ENCODE data around the gene SLC25A21. TPM values are rescaled to one million over a fixed set of nuclear protein-coding genes. Genes with fewer than 3 reads are reported as not detected.
"Not testable (repeated sequence)": the region's sequence is repeated elsewhere in the genome, so short reads cannot be mapped to it uniquely, and the experiment has no call there.

Gene SLC25A21
- total RNA-seq, 2 experiments from 2014 or later: not detected

DNA sequence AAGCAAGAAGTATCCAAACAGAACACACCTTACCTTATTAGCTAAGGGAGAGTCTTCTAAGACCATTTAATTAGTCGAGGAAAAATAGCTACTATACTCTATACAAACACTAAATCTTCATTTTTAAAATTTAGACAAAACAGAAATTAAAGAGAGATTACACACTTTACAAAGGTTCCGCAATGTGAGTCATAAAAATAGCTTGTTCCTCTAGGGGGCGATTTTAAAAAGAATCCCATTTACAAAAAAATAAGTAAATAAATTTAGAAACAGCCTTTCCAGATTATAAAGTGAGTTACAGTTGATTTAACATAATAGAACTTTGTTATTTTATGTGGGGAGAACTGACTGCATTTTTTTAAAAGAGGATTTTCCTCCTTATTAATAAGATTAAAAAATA lies 309.1 kb downstream of the SLC25A21 start:
- Mint-ChIP-seq H3K4me3 (no peak overlapping the region), H3K9me3 (peaks cover 20% of the 10 kb centered on the region), H3K4me1 (ENCODE audit: low read depth) (no peaks in the 10 kb centered on the region), H3K27me3 (peaks cover 5% of the 10 kb centered on the region), H3K36me3 (ENCODE audit: low read depth) (no peaks in the 10 kb centered on the region), H3K27ac (no peak overlapping the region)
- Histone ChIP-seq H3K27me3 (ENCODE audit: control insufficient read depth in 1 of 2, insufficient read depth in 2 of 2, low read length in 2 of 2) (no peaks in the 10 kb centered on the region), H3K36me3 (ENCODE audit: insufficient read depth, low read length) (no peaks in the 10 kb centered on the region), H3K27ac (ENCODE audit: low read depth in 1 of 2, low read length in 2 of 2) (no peak overlapping the region), H3K4me1 (ENCODE audit: insufficient read depth, low read length) (no peaks in the 10 kb centered on the region), H3K9me3 (ENCODE audit: control insufficient read depth in 1 of 2, insufficient read depth in 1 of 2, low read length in 2 of 2) (no peaks in the 10 kb centered on the region), H3K4me3 (ENCODE audit: low read length) (no peak overlapping the region)
- ATAC-seq (ENCODE audit: poor library complexity) (no peak), DNase-seq (no peak)
- ChIA-PET CTCF (no interaction called here), POLR2A (no interaction called here)
- intact Hi-C loops (cut with DNase I, micrococcal nuclease): no loop called here
- TF ChIP-seq, protein P1, sequence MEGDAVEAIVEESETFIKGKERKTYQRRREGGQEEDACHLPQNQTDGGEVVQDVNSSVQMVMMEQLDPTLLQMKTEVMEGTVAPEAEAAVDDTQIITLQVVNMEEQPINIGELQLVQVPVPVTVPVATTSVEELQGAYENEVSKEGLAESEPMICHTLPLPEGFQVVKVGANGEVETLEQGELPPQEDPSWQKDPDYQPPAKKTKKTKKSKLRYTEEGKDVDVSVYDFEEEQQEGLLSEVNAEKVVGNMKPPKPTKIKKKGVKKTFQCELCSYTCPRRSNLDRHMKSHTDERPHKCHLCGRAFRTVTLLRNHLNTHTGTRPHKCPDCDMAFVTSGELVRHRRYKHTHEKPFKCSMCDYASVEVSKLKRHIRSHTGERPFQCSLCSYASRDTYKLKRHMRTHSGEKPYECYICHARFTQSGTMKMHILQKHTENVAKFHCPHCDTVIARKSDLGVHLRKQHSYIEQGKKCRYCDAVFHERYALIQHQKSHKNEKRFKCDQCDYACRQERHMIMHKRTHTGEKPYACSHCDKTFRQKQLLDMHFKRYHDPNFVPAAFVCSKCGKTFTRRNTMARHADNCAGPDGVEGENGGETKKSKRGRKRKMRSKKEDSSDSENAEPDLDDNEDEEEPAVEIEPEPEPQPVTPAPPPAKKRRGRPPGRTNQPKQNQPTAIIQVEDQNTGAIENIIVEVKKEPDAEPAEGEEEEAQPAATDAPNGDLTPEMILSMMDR (IDR thresholded peaks at IDR 0.05): no peak

DNA sequence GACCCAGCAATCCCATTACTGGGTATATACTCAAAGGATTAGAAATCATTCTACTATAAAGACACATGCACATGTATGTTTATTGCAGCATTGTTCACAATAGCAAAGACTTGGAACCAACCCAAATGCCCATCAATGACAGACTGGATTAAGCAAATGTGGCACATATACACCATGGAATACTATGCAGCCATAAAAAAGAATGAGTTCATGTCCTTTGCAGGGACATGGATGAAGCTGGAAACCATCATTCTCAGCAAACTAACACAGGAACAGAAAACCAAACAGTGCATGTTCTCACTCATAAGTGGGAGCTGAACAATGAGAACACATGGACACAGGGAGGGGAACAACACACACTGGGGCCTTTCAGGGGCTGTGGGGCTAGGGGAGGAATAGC lies 310.2 kb downstream of the SLC25A21 start:
- H3K27ac Mint-ChIP-seq; H3K27ac ChIP-seq (ENCODE audit: low read depth in 1 of 2, low read length in 2 of 2); H3K36me3 ChIP-seq (ENCODE audit: insufficient read depth, low read length); H3K4me3 Mint-ChIP-seq; H3K9me3 ChIP-seq (ENCODE audit: control insufficient read depth in 1 of 2, insufficient read depth in 1 of 2, low read length in 2 of 2); H3K4me3 ChIP-seq (ENCODE audit: low read length); CTCF ChIA-PET; intact Hi-C loops (cut with DNase I, micrococcal nuclease); H3K27me3 ChIP-seq (ENCODE audit: control insufficient read depth in 1 of 2, insufficient read depth in 2 of 2, low read length in 2 of 2); POLR2A ChIA-PET; H3K27me3 Mint-ChIP-seq; H3K4me1 ChIP-seq (ENCODE audit: insufficient read depth, low read length); DNase-seq; H3K36me3 Mint-ChIP-seq (ENCODE audit: low read depth); H3K4me1 Mint-ChIP-seq (ENCODE audit: low read depth); ATAC-seq (ENCODE audit: poor library complexity): not testable (repeated sequence)
- H3K9me3 Mint-ChIP-seq: peaks cover 13% of the 10 kb centered on the region

DNA sequence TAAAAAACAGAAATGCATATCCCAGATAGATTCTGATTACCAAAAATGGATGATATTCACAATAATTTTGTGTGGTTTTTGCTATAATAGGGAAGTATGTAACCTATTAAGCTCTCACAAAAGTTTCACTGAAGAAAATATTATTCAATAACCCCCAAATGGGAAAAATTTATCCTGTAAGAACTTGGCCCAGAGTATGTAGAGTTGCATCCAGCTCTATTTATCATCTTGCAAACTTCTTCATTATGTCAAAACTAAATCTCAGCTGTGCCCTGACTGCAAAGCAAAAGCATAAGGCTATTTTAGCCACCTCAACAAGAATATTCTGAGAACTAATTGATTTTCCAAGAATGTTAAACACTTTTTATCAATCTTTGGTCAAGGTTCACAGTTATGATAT lies 311.6 kb downstream of the SLC25A21 start:
- Histone ChIP-seq H3K27me3 (ENCODE audit: control insufficient read depth in 1 of 2, insufficient read depth in 2 of 2, low read length in 2 of 2) (no peaks in the 10 kb centered on the region), H3K9me3 (ENCODE audit: control insufficient read depth in 1 of 2, insufficient read depth in 1 of 2, low read length in 2 of 2) (no peaks in the 10 kb centered on the region), H3K27ac (ENCODE audit: low read depth in 1 of 2, low read length in 2 of 2) (no peak overlapping the region), H3K4me3 (ENCODE audit: low read length) (no peak overlapping the region), H3K4me1 (ENCODE audit: insufficient read depth, low read length) (no peaks in the 10 kb centered on the region), H3K36me3 (ENCODE audit: insufficient read depth, low read length) (no peaks in the 10 kb centered on the region)
- no peaks in the 10 kb centered on the region for H3K36me3 Mint-ChIP-seq (ENCODE audit: low read depth)
- intact Hi-C loops (cut with DNase I, micrococcal nuclease): no loop called here
- POLR2A ChIA-PET: no interaction called here
- H3K9me3 Mint-ChIP-seq: peaks cover 10% of the 10 kb centered on the region
- DNase-seq (no peak), ATAC-seq (ENCODE audit: poor library complexity) (no peak)
- H3K27me3 Mint-ChIP-seq: no peaks in the 10 kb centered on the region
- no peak overlapping the region for H3K27ac Mint-ChIP-seq
- H3K4me3 Mint-ChIP-seq: no peak overlapping the region
- TF ChIP-seq, protein P1 (IDR thresholded peaks at IDR 0.05): no peak
- H3K4me1 Mint-ChIP-seq (ENCODE audit: low read depth): no peaks in the 10 kb centered on the region
- CTCF ChIA-PET: no interaction called here

DNA sequence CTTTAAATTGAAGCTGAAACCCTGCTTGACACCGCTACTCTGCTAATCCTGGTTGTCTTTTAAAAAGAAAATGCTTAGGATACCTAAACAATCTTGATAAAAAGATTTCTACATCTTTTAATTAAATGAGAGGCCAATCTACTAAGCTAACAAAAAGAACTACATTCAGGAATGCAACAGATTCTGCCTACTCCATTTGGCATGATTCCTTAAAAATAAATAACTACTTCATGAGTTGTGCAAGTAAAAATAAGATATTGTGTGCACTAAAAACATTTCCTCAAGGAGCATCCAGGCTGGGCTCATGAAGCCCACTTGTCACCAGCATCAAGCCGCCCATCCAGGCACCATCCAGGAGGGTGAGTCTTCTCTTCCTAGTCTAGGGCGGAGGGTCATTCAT lies 313.3 kb downstream of the SLC25A21 start:
- Histone ChIP-seq H3K36me3 (ENCODE audit: insufficient read depth, low read length) (no peaks in the 10 kb centered on the region), H3K4me1 (ENCODE audit: insufficient read depth, low read length) (no peaks in the 10 kb centered on the region), H3K27me3 (ENCODE audit: control insufficient read depth in 1 of 2, insufficient read depth in 2 of 2, low read length in 2 of 2) (no peaks in the 10 kb centered on the region), H3K9me3 (ENCODE audit: control insufficient read depth in 1 of 2, insufficient read depth in 1 of 2, low read length in 2 of 2) (no peaks in the 10 kb centered on the region), H3K27ac (ENCODE audit: low read depth in 1 of 2, low read length in 2 of 2) (no peak overlapping the region), H3K4me3 (ENCODE audit: low read length) (no peak overlapping the region)
- ATAC-seq (ENCODE audit: poor library complexity) (no peak), DNase-seq (no peak)
- POLR2A ChIA-PET: no interaction called here
- H3K36me3 Mint-ChIP-seq (ENCODE audit: low read depth): no peaks in the 10 kb centered on the region
- H3K9me3 Mint-ChIP-seq: peaks cover 10% of the 10 kb centered on the region
- H3K27ac Mint-ChIP-seq: no peak overlapping the region
- TF ChIP-seq, protein P1 (IDR thresholded peaks at IDR 0.05): no peak
- CTCF ChIA-PET: no interaction called here
- H3K4me1 Mint-ChIP-seq (ENCODE audit: low read depth): no peaks in the 10 kb centered on the region
- H3K4me3 Mint-ChIP-seq: no peak overlapping the region
- intact Hi-C loops (cut with DNase I, micrococcal nuclease): no loop called here
- H3K27me3 Mint-ChIP-seq: no peaks in the 10 kb centered on the region

Data from CD4-positive, alpha-beta T cell (primary cell).